Stromal cell of bone marrow (primary cell): Measurements from ENCODE around the gene TMEM184C.

Experiments used
- DNase-seq: peaks from one replicate; pipeline ENCODE4 v3.0.0-alpha.2; 2012; ENCODE audit warnings: low read depth

TMEM184C gene

DNA sequence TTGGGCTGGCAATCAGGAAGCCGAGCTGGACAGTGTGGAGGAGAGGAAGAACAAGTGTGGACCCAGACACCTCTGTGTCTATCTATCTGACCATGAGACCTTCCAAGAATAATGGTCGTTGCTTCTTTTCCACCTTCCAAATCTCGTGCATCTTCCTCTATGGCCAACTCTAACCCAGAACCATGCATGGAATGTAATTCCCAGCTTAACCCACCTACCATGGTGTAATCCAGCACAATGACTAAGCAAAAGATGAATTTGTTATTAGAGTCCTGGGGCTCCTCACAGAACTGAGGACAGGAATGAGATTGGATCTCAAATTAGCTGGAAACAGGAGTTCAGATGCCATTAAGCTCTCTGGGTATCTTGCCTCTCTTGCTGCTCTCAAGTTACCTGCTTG is 17.4 kb upstream of the TMEM184C start:
- no peak for DNase-seq

DNA sequence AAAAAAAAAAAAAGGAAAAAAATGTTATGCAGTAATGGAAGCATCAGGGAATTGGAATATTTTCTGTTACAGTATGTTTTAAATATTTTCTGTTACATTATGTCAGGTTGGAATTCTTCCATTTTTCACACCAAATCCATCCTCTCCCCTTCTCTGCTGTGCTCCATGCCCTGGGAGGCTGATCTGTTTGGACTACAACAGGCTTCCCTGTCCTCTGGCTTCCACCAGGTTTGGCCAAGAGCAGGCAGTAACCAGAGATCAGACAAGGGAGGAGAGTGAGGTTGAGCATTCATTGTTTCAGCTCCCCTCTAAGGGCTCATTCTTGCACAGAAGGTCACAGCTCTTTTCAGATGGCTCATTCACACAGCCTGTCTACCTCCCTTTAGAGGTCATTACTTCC is 11.7 kb upstream of the TMEM184C start:
- DNase-seq, result no peak

DNA sequence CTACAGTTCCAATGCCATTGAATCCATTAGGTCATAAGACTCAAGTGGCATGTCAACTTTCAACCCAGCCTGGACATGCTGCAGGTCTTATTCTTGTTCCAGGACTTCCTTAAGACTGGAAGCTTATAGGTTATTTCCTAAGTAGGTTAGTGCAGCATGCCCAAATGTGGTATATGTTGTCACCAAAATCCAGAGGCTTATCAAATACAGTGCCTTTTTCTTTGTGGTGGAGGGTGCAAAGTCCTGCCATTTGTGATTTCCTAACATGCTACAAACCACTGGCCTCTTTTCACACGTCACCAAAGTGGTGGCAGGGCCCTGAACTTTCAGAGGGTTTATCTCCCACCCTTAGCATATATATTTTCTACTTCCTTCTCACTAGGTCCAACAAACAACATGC is 9.7 kb upstream of the TMEM184C start:
- no peak for DNase-seq

DNA sequence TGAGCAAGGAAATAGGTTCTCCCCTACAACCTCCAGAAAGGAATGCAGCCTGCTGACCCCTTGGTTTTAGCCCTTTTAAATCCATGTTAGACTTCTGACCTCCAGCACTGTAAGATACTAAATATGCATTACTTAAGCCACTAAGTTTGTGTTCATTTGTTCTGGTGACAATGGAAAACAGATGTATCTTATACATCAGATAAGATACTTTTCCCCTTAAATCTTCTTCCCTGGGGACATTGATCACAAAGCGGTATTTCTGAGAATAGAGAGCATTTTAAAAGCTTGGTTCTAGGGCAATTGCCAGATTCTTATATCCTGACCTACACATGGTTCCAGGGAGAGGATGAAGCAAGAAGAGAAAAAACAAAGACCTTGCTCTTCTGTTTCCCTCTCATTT is 6.5 kb upstream of the TMEM184C start:
- DNase-seq, result no peak

- no peak for DNase-seq
Observed at GRCh38 chr4:147616849-147617172, 386 bp upstream of the TMEM184C start.

GRCh38 chr4:147617841-147618691 is 869 bp downstream of the TMEM184C start:
- DNase-seq, result no peak

DNA sequence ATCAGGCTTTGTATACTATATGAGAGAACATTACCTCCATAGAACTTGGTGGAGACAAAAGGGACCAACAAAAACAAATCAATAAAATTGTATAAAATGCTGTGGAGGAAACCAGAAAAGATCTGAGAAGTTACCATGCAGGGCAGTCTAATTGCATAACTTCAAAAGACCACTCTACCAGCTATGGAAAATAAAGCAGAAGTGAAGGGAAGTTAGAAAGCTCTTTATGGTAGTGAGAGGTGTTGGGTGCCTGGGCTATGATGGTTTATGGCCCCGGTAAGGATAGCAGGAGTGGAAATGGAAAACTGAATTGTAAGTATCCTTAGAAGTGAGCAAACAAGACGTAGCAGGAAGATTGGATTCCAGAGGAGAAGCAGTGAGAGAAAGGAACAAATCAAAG is 3.1 kb downstream of the TMEM184C start:
- DNase-seq, result no peak

GRCh38 chr4:147625733-147626132 is 8.5 kb downstream of the TMEM184C start:
- no peak for DNase-seq

- no peak for DNase-seq
Observed at GRCh38 chr4:147626903-147627302, 9.7 kb downstream of the TMEM184C start.

DNA sequence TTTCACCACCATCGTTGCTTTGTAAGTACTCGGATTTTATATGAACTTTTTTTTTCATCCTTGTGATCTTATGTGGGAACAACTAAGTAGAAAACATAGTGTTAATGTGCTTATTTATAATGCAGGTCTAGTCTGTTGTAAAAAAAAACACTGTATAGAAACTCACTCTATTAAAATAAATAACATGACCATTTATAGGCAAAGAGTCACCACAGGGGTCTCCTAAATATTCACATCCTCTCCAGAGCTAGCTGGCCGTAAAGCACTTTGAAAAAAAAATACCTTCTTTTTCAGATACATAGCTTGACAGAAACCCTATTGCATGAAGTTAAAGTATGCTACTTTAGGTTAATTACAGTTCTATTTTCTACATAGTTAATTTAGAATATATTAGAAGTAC is 11.2 kb downstream of the TMEM184C start:
- DNase-seq, result no peak

- no peak for DNase-seq
Observed at GRCh38 chr4:147629783-147630730, 12.9 kb downstream of the TMEM184C start.

DNA sequence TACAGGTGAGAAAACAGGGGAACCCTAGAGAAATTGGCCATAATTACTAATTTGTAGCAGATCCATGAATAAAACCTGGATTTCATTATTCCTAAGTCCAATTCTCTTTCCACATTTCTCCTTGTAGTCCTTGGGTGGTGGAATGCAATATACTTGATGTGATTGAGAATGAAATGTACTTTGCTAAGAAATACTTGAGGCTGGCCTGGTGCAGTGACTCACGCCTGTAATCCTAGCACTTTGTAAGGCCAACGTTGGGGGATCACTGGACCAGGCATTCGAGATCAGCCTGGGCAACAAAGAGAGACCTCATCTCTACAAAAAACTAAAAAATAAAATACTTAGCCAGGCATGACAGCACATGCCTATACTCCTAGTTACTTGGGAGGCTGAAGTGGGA is 15.9 kb downstream of the TMEM184C start:
- DNase-seq, result no peak

DNA sequence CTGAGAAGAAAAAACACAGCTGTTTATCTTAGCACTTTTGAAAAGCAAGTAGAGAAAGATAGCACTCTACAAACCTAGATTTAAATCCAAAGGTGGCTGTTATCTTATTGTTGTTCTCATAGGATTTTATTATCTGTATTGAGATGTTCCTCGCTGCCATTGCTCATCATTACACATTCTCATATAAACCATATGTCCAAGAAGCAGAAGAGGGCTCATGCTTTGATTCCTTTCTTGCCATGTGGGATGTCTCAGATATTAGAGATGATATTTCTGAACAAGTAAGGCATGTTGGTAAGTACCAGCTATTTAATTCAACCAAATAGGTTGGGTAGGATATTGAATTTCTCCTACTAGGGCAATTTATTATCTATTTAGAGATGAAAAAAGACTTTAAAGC is 16.4 kb downstream of the TMEM184C start:
- no peak for DNase-seq

- no peak for DNase-seq
Observed at GRCh38 chr4:147635348-147635747, 18.2 kb downstream of the TMEM184C start.

- DNase-seq, result no peak
Observed at GRCh38 chr4:147638365-147638764, 21.2 kb downstream of the TMEM184C start.

DNA sequence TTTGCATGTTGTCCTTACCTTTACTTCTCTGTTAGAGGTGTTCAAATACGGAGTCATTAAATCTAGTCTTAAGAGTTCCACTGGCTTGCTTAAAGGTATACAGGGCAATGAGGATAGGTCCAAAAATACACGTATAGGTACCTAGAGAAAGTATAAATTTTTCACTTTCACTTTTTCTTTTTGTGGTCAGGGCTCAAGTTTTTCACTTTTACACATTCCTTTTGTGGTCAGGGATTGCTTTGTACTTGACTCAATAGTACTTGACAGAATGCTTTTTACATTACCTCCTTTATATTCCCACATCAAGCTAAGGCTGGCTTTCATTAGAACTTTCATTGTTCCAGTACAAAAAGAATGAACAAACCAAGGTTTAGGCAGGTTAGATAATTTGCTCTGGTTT is 21.7 kb downstream of the TMEM184C start:
- DNase-seq, result no peak

- DNase-seq, result no peak
Observed at GRCh38 chr4:147639388-147639787, 22.2 kb downstream of the TMEM184C start.

DNA sequence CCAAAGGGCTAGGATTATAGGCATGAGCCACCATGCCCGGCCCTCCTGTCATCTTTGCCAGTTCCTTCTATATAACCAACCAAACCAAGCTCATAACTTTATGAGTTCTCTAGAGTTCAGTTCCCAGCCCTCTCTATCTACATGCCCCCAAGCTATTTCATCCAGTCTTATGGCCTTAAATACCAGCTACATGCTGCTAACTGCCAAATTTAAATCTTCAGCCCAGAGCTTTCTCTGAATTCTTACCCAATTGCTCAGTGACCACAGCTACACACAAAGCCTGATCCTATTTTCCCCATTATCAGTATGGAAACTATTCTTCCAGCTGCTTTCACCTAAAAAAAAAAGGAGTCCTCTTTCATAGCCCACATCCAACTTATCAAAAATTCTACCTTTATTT is 23.1 kb downstream of the TMEM184C start:
- no peak for DNase-seq

GRCh38 chr4:147643616-147644015 is 26.4 kb downstream of the TMEM184C start:
- DNase-seq, result no peak

- no peak for DNase-seq
Observed at GRCh38 chr4:147644471-147644870, 27.3 kb downstream of the TMEM184C start.

- no peak for DNase-seq
Observed at GRCh38 chr4:147645099-147645498, 27.9 kb downstream of the TMEM184C start.

- DNase-seq, result no peak
Observed at GRCh38 chr4:147648656-147649055, 31.5 kb downstream of the TMEM184C start.

DNA sequence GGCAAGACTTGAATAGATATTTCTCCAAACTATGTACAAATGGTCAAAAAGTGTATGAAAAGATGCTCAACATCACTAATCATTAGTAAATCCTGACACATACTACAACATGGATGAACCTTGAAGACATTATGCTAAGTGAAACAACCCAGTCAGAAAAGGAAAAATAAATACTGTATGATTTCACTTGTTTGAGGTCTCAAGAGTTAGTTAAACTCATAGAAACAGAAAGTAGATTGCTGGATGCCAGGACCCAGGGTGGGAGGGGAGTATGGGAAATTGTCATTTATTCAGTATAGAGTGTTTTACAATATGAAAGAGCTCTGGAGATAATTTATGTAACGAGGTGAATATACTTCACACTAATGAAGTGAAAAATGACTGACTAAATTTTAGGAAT is 34.4 kb downstream of the TMEM184C start:
- no peak for DNase-seq
